ENCODE measurements around the gene RBM4B. TPM values are rescaled to one million over a fixed set of nuclear protein-coding genes. Genes with fewer than 3 reads are reported as not detected.
"Not testable (repeated sequence)": the region's sequence is repeated elsewhere in the genome, so short reads cannot be mapped to it uniquely, and the experiment has no call there.

Gene RBM4B, protein sequence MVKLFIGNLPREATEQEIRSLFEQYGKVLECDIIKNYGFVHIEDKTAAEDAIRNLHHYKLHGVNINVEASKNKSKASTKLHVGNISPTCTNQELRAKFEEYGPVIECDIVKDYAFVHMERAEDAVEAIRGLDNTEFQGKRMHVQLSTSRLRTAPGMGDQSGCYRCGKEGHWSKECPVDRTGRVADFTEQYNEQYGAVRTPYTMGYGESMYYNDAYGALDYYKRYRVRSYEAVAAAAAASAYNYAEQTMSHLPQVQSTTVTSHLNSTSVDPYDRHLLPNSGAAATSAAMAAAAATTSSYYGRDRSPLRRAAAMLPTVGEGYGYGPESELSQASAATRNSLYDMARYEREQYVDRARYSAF
- polyA plus RNA-seq = 10 to 100 TPM; 12.0 to 12.8 TPM

GRCh38 chr11:66677599-66678375, at the start of gene RBM4B:
Gene RBM4B, minus strand, starts transcription at chr11:66677887. Its CDS starts 808 bp downstream, at chr11:66677079.
- no peaks in the 10 kb centered on the region for H3K27me3 ChIP-seq (ENCODE audit: control insufficient read depth in 1 of 2, insufficient read depth in 2 of 2, low read length in 2 of 2)
- peaks cover 3 to 4% of the 10 kb centered on the region in 2 donors for H3K4me1 ChIP-seq (ENCODE audit: control insufficient read depth in 2 of 2, insufficient read depth in 2 of 2, low read length in 1 of 2)
- 0 to 1% methylated on average over 50 to 61 of the region's 61 CpGs for WGBS, 2 donors
- H3K36me3 ChIP-seq (ENCODE audit: control insufficient read depth in 2 of 2, insufficient read depth in 2 of 2, low read length in 1 of 2) = peaks cover 0 to 3% of the 10 kb centered on the region in 2 donors
- no peaks in the 10 kb centered on the region for H3K9me3 ChIP-seq (ENCODE audit: control insufficient read depth in 2 of 2, insufficient read depth in 1 of 2, low read depth in 1 of 2, low read length in 1 of 2)
- peak within 1 kb of the TSS; percentile 95 to 99 for H3K27ac ChIP-seq (ENCODE audit: low read depth in 2 of 2, low read length in 1 of 2)
- H3K4me3 ChIP-seq (ENCODE audit: low read depth in 1 of 2, low read length in 2 of 2) = peak within 1 kb of the TSS; percentile 64 to 77

- Histone ChIP-seq H3K4me3 (ENCODE audit: low read depth in 1 of 2, low read length in 2 of 2) (no peak overlapping the region), H3K27ac (ENCODE audit: low read depth in 2 of 2, low read length in 1 of 2) (no peak overlapping the region), H3K27me3 (ENCODE audit: control insufficient read depth in 1 of 2, insufficient read depth in 2 of 2, low read length in 2 of 2) (no peaks in the 10 kb centered on the region), H3K9me3 (ENCODE audit: control insufficient read depth in 2 of 2, insufficient read depth in 1 of 2, low read depth in 1 of 2, low read length in 1 of 2) (no peaks in the 10 kb centered on the region), H3K4me1 (ENCODE audit: control insufficient read depth in 2 of 2, insufficient read depth in 2 of 2, low read length in 1 of 2) (peaks cover 2 to 5% of the 10 kb centered on the region in 2 donors), H3K36me3 (ENCODE audit: control insufficient read depth in 2 of 2, insufficient read depth in 2 of 2, low read length in 1 of 2) (peaks cover 0 to 2% of the 10 kb centered on the region in 2 donors)
- 61 to 76% methylated on average over 10 of the region's 10 CpGs for WGBS, 2 donors
These were observed 48.0 kb upstream of the RBM4B start for GRCh38 chr11:66725647-66726046.

- H3K27me3 ChIP-seq (ENCODE audit: control insufficient read depth in 1 of 2, insufficient read depth in 2 of 2, low read length in 2 of 2) = no peaks in the 10 kb centered on the region
- no peaks in the 10 kb centered on the region for H3K9me3 ChIP-seq (ENCODE audit: control insufficient read depth in 2 of 2, insufficient read depth in 1 of 2, low read depth in 1 of 2, low read length in 1 of 2)
- H3K4me3 ChIP-seq (ENCODE audit: low read depth in 1 of 2, low read length in 2 of 2) = no peak overlapping the region
- peaks cover 0 to 2% of the 10 kb centered on the region in 2 donors for H3K36me3 ChIP-seq (ENCODE audit: control insufficient read depth in 2 of 2, insufficient read depth in 2 of 2, low read length in 1 of 2)
- WGBS, 2 donors = 99 to 100% methylated on average over 1 of the region's 1 CpG
- peaks cover 2 to 11% of the 10 kb centered on the region in 2 donors for H3K4me1 ChIP-seq (ENCODE audit: control insufficient read depth in 2 of 2, insufficient read depth in 2 of 2, low read length in 1 of 2)
- H3K27ac ChIP-seq (ENCODE audit: low read depth in 2 of 2, low read length in 1 of 2) = no peak overlapping the region
These were observed 47.4 kb upstream of the RBM4B start for GRCh38 chr11:66725114-66725513.

- not testable (repeated sequence) for H3K9me3 ChIP-seq (ENCODE audit: control insufficient read depth in 2 of 2, insufficient read depth in 1 of 2, low read depth in 1 of 2, low read length in 1 of 2); H3K4me3 ChIP-seq (ENCODE audit: low read depth in 1 of 2, low read length in 2 of 2); H3K27me3 ChIP-seq (ENCODE audit: control insufficient read depth in 1 of 2, insufficient read depth in 2 of 2, low read length in 2 of 2); H3K36me3 ChIP-seq (ENCODE audit: control insufficient read depth in 2 of 2, insufficient read depth in 2 of 2, low read length in 1 of 2)
- WGBS, 2 donors = 92 to 94% methylated on average over 5 of the region's 5 CpGs
- peaks cover 2 to 18% of the 10 kb centered on the region in 2 donors for H3K4me1 ChIP-seq (ENCODE audit: control insufficient read depth in 2 of 2, insufficient read depth in 2 of 2, low read length in 1 of 2)
- peak overlapping the region; percentile 45 to 74 for H3K27ac ChIP-seq (ENCODE audit: low read depth in 2 of 2, low read length in 1 of 2)
These were observed 46.5 kb upstream of the RBM4B start for GRCh38 chr11:66724167-66724566.

- no peaks in the 10 kb centered on the region for H3K27me3 ChIP-seq (ENCODE audit: control insufficient read depth in 1 of 2, insufficient read depth in 2 of 2, low read length in 2 of 2)
- no peak overlapping the region for H3K4me3 ChIP-seq (ENCODE audit: low read depth in 1 of 2, low read length in 2 of 2)
- no peaks in the 10 kb centered on the region for H3K9me3 ChIP-seq (ENCODE audit: control insufficient read depth in 2 of 2, insufficient read depth in 1 of 2, low read depth in 1 of 2, low read length in 1 of 2)
- WGBS, 2 donors = 83 to 88% methylated on average over 5 of the region's 5 CpGs
- H3K36me3 ChIP-seq (ENCODE audit: control insufficient read depth in 2 of 2, insufficient read depth in 2 of 2, low read length in 1 of 2) = peaks cover 0 to 2% of the 10 kb centered on the region in 2 donors
- peaks cover 2 to 20% of the 10 kb centered on the region in 2 donors for H3K4me1 ChIP-seq (ENCODE audit: control insufficient read depth in 2 of 2, insufficient read depth in 2 of 2, low read length in 1 of 2)
- H3K27ac ChIP-seq (ENCODE audit: low read depth in 2 of 2, low read length in 1 of 2) = peak overlapping the region; percentile 45 to 74
These were observed 46.0 kb upstream of the RBM4B start for GRCh38 chr11:66723693-66724092.

DNA sequence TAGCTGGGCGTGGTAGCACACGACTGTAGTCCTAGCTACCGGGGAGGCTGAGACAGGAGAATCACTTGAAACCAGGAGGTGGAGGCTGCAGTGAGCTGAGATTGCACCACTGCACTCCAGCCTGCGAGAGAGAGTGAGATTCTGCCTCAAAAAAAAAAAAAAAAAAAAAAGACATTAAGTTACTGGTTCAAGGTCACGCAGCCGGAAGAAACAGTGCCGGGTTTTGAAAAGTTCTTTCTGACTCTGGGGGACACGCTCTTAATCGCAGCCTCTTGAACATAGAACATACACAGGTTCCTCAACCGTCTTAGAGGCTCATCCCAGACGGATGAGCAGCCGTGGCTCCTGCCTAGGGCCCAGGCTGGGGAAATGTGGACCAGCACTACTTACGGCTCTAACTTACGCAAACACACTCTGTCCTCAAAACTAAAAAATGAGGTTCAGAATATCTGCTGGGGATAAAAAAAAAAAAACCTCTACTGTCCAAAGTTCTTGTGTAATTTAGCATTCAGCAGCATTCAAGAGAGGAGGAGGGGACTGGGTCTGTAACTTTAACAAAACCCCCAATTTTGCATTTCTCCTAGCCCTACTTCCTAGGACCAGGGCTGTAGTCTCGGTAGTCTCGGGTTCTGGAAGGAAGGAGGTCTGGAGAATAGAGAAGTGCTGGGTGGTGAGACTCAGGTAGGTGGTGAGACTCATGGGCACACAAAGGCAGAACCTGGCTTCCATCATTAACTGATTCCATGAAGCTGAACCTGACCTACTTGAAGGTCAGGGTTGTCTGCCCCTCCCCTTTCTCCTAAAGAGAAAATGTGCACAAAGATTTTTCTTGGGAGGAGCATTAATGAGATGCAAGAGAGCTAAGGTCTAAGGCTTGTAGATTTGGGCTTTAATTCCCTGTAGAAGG, 45.3 kb upstream of the RBM4B start:
- 81 to 92% methylated on average over 16 of the region's 16 CpGs for WGBS, 2 donors
- H3K9me3 ChIP-seq (ENCODE audit: control insufficient read depth in 2 of 2, insufficient read depth in 1 of 2, low read depth in 1 of 2, low read length in 1 of 2) = no peaks in the 10 kb centered on the region
- H3K27ac ChIP-seq (ENCODE audit: low read depth in 2 of 2, low read length in 1 of 2) = peak overlapping the region in 1 of 2 donors; percentile 50
- no peaks in the 10 kb centered on the region for H3K27me3 ChIP-seq (ENCODE audit: control insufficient read depth in 1 of 2, insufficient read depth in 2 of 2, low read length in 2 of 2)
- H3K4me3 ChIP-seq (ENCODE audit: low read depth in 1 of 2, low read length in 2 of 2) = no peak overlapping the region
- peaks cover 2 to 21% of the 10 kb centered on the region in 2 donors for H3K4me1 ChIP-seq (ENCODE audit: control insufficient read depth in 2 of 2, insufficient read depth in 2 of 2, low read length in 1 of 2)
- peaks cover 0 to 2% of the 10 kb centered on the region in 2 donors for H3K36me3 ChIP-seq (ENCODE audit: control insufficient read depth in 2 of 2, insufficient read depth in 2 of 2, low read length in 1 of 2)

DNA sequence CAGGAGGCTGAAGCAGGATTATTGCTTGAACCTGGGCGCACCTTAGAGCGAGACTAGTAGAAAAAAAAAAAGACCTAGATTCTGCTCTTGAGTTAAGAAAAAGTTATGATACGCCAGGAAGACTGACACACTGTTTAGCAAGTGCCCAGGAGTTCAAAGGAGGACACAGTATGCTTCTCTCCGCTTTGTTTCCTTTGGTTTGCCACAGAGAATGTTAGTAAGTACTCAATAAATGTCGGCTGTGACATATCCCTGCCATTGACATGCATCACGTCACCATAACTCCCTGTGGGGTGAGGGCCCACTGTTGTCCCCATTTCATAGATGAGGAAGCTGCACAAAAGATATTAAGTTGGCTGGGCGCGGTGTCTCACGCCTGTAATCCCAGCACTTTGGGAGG, 44.3 kb upstream of the RBM4B start:
- Histone ChIP-seq H3K27ac (ENCODE audit: low read depth in 2 of 2, low read length in 1 of 2) (peak overlapping the region in 1 of 2 donors; percentile 36), H3K4me3 (ENCODE audit: low read depth in 1 of 2, low read length in 2 of 2) (no peak overlapping the region), H3K9me3 (ENCODE audit: control insufficient read depth in 2 of 2, insufficient read depth in 1 of 2, low read depth in 1 of 2, low read length in 1 of 2) (no peaks in the 10 kb centered on the region), H3K4me1 (ENCODE audit: control insufficient read depth in 2 of 2, insufficient read depth in 2 of 2, low read length in 1 of 2) (peaks cover 0 to 23% of the 10 kb centered on the region in 2 donors), H3K27me3 (ENCODE audit: control insufficient read depth in 1 of 2, insufficient read depth in 2 of 2, low read length in 2 of 2) (no peaks in the 10 kb centered on the region), H3K36me3 (ENCODE audit: control insufficient read depth in 2 of 2, insufficient read depth in 2 of 2, low read length in 1 of 2) (peaks cover 0 to 2% of the 10 kb centered on the region in 2 donors)
- WGBS, 2 donors = 90 to 97% methylated on average over 9 of the region's 9 CpGs

GRCh38 chr11:66720899-66721470, 43.3 kb upstream of the RBM4B start:
- no peaks in the 10 kb centered on the region for H3K27me3 ChIP-seq (ENCODE audit: control insufficient read depth in 1 of 2, insufficient read depth in 2 of 2, low read length in 2 of 2)
- peak overlapping the region; percentile 84 to 94 for H3K27ac ChIP-seq (ENCODE audit: low read depth in 2 of 2, low read length in 1 of 2)
- WGBS, 2 donors = 85 to 89% methylated on average over 13 of the region's 13 CpGs

More at GRCh38 chr11:66720899-66721470, 43.3 kb upstream of the RBM4B start:
- Histone ChIP-seq H3K9me3 (ENCODE audit: control insufficient read depth in 2 of 2, insufficient read depth in 1 of 2, low read depth in 1 of 2, low read length in 1 of 2) (no peaks in the 10 kb centered on the region), H3K4me3 (ENCODE audit: low read depth in 1 of 2, low read length in 2 of 2) (no peak overlapping the region), H3K4me1 (ENCODE audit: control insufficient read depth in 2 of 2, insufficient read depth in 2 of 2, low read length in 1 of 2) (peaks cover 0 to 23% of the 10 kb centered on the region in 2 donors), H3K36me3 (ENCODE audit: control insufficient read depth in 2 of 2, insufficient read depth in 2 of 2, low read length in 1 of 2) (peaks cover 0 to 2% of the 10 kb centered on the region in 2 donors)
